Left ventricle myocardium inferior (tissue), 1 donor: ENCODE measurements around the gene MYH9. TPM values are rescaled to one million over a fixed set of nuclear protein-coding genes. Genes with fewer than 3 reads are reported as not detected.
A peak's percentile ranks its signal among the peaks of the same experiment; 100 is the strongest.

Experiments
- DNase-seq: peaks from one replicate; pipeline ENCODE4 v3.0.0-alpha.2; 2020
- H3K27ac ChIP-seq: fragments of 200-600 bp; replicated peaks from 2 replicates; pipeline ENCODE4 v1.8.0; 2021
- H3K27me3 ChIP-seq: fragments of 200-600 bp; 2 replicates; pipeline ENCODE4 v1.8.0; 2021; ENCODE audit warnings: low read depth
- H3K36me3 ChIP-seq: fragments of 200-600 bp; 2 replicates; pipeline ENCODE4 v1.8.0; 2021
- H3K4me1 ChIP-seq: fragments of 200-600 bp; 2 replicates; pipeline ENCODE4 v1.8.0; 2021
- H3K4me3 ChIP-seq: fragments of 200-600 bp; 2 replicates; pipeline ENCODE4 v1.8.0; 2021; ENCODE audit warnings: mild to moderate bottlenecking, moderate library complexity
- H3K9me3 ChIP-seq: fragments of 200-600 bp; replicated peaks from 2 replicates; pipeline ENCODE4 v1.8.0; 2021
- CTCF ChIP-seq: fragments of 200-600 bp; IDR thresholded peaks from 2 replicates; pipeline ENCODE4 v1.8.0; 2021; ENCODE audit warnings: antibody characterized with exemption, mild to moderate bottlenecking, borderline replicate concordance
- intact Hi-C: fragments of 100-400 bp; cut with micrococcal nuclease; formaldehyde crosslinking; loops from one replicate; pipeline ENCODE4 v1.11.0; 2022
- total RNA-seq: library from RNA; stranded (reverse); fragmentation: NEBNext Ultra II Directional; extraction: Animal tissue kit (Norgen Biotek cat#: 25700); gene quantifications from one replicate; pipeline ENCODE4 v1.2.1, GENCODE V29; 2021
- donor health status: DM: no; HTN: yes; CAD: no; lungs with severe emphysema.

The MYH9 gene
- total RNA-seq, 1 donor from 2014 or later = 150 TPM

- H3K27ac ChIP-seq = no peak overlapping the region
- H3K9me3 ChIP-seq = no peaks in the 10 kb centered on the region
- H3K27me3 ChIP-seq = no peaks in the 10 kb centered on the region
- DNase-seq = no peak
- H3K4me3 ChIP-seq = no peak overlapping the region
- H3K36me3 ChIP-seq = no peaks in the 10 kb centered on the region
- intact Hi-C loops = no loop called here
- peaks cover 26% of the 10 kb centered on the region for H3K4me1 ChIP-seq
- TF ChIP-seq CTCF = no peak
These were observed 11.7 kb upstream of the MYH9 start for GRCh38 chr22:36399472-36399778.

- H3K4me3 ChIP-seq = no peak overlapping the region
- no peaks in the 10 kb centered on the region for H3K27me3 ChIP-seq
- no peaks in the 10 kb centered on the region for H3K36me3 ChIP-seq
- intact Hi-C loops = no loop called here
- H3K9me3 ChIP-seq = no peaks in the 10 kb centered on the region
- H3K27ac ChIP-seq = no peak overlapping the region
- no peak for DNase-seq
- peaks cover 26% of the 10 kb centered on the region for H3K4me1 ChIP-seq
- TF ChIP-seq CTCF = no peak
These were observed 11.1 kb upstream of the MYH9 start for GRCh38 chr22:36398601-36399471.

- H3K4me3 ChIP-seq = no peak overlapping the region
- no peaks in the 10 kb centered on the region for H3K9me3 ChIP-seq
- H3K27ac ChIP-seq = no peak overlapping the region
- no peak for DNase-seq
- no peaks in the 10 kb centered on the region for H3K36me3 ChIP-seq
- no peak for TF ChIP-seq CTCF
- H3K27me3 ChIP-seq = no peaks in the 10 kb centered on the region
- H3K4me1 ChIP-seq = peaks cover 26% of the 10 kb centered on the region
- intact Hi-C loops = no loop called here
These were observed 9.6 kb upstream of the MYH9 start for GRCh38 chr22:36397131-36398093.

- intact Hi-C loops = no loop called here
- TF ChIP-seq CTCF = no peak
- H3K4me3 ChIP-seq = no peak overlapping the region
- no peaks in the 10 kb centered on the region for H3K27me3 ChIP-seq
- no peaks in the 10 kb centered on the region for H3K9me3 ChIP-seq
- peaks cover 33% of the 10 kb centered on the region for H3K4me1 ChIP-seq
- no peak for DNase-seq
- no peaks in the 10 kb centered on the region for H3K36me3 ChIP-seq
- H3K27ac ChIP-seq = peak overlapping the region; percentile 30
These were observed 8.1 kb upstream of the MYH9 start for GRCh38 chr22:36395915-36396314.

- H3K36me3 ChIP-seq = no peaks in the 10 kb centered on the region
- intact Hi-C loops = no loop called here
- DNase-seq = no peak
- no peaks in the 10 kb centered on the region for H3K27me3 ChIP-seq
- H3K4me3 ChIP-seq = no peak overlapping the region
- H3K4me1 ChIP-seq = peaks cover 33% of the 10 kb centered on the region
- H3K9me3 ChIP-seq = no peaks in the 10 kb centered on the region
- peak overlapping the region; percentile 30 for H3K27ac ChIP-seq
- no peak for TF ChIP-seq CTCF
These were observed 7.5 kb upstream of the MYH9 start for GRCh38 chr22:36395055-36395849.
